ENCODE results near the gene RARB. TPM values are rescaled to one million over a fixed set of nuclear protein-coding genes. Genes with fewer than 3 reads are reported as not detected.

The RARB gene
- total RNA-seq, 1 experiment from 2014 or later = 2.0 TPM

GRCh38 chr3:25580534-25580933, 152.5 kb downstream of the RARB start:
- Histone ChIP-seq H3K4me3 (ENCODE audit: insufficient read depth, low read depth, low read length) (no peak overlapping the region), H3K27me3 (ENCODE audit: control insufficient read depth, insufficient read depth, low read length) (no peaks in the 10 kb centered on the region), H3K36me3 (replicated peaks; ENCODE audit: control insufficient read depth, insufficient read depth, low read length) (no peaks in the 10 kb centered on the region)
- no peak for DNase-seq

- Histone ChIP-seq H3K36me3 (replicated peaks; ENCODE audit: control insufficient read depth, insufficient read depth, low read length) (no peaks in the 10 kb centered on the region), H3K4me3 (ENCODE audit: insufficient read depth, low read depth, low read length) (no peak overlapping the region), H3K27me3 (ENCODE audit: control insufficient read depth, insufficient read depth, low read length) (no peaks in the 10 kb centered on the region)
- no peak for DNase-seq
Measured at GRCh38 chr3:25581335-25581734, 153.3 kb downstream of the RARB start.

- Histone ChIP-seq H3K4me3 (ENCODE audit: insufficient read depth, low read depth, low read length) (no peak overlapping the region), H3K36me3 (replicated peaks; ENCODE audit: control insufficient read depth, insufficient read depth, low read length) (no peaks in the 10 kb centered on the region), H3K27me3 (ENCODE audit: control insufficient read depth, insufficient read depth, low read length) (no peaks in the 10 kb centered on the region)
- DNase-seq = no peak
Measured at GRCh38 chr3:25581823-25582222, 153.8 kb downstream of the RARB start.

- no peak for DNase-seq
- no peaks in the 10 kb centered on the region for H3K36me3 ChIP-seq (replicated peaks; ENCODE audit: control insufficient read depth, insufficient read depth, low read length)
- H3K27me3 ChIP-seq (ENCODE audit: control insufficient read depth, insufficient read depth, low read length) = no peaks in the 10 kb centered on the region
- H3K4me3 ChIP-seq (ENCODE audit: insufficient read depth, low read depth, low read length) = no peak overlapping the region
Measured at GRCh38 chr3:25582242-25582641, 154.2 kb downstream of the RARB start.

- Histone ChIP-seq H3K36me3 (replicated peaks; ENCODE audit: control insufficient read depth, insufficient read depth, low read length) (no peaks in the 10 kb centered on the region), H3K27me3 (ENCODE audit: control insufficient read depth, insufficient read depth, low read length) (no peaks in the 10 kb centered on the region), H3K4me3 (ENCODE audit: insufficient read depth, low read depth, low read length) (no peak overlapping the region)
- no peak for DNase-seq
Measured at GRCh38 chr3:25583343-25583742, 155.3 kb downstream of the RARB start.

GRCh38 chr3:25584011-25584789, 156.1 kb downstream of the RARB start:
- no peaks in the 10 kb centered on the region for H3K36me3 ChIP-seq (replicated peaks; ENCODE audit: control insufficient read depth, insufficient read depth, low read length)
- no peak for DNase-seq
- no peak overlapping the region for H3K4me3 ChIP-seq (ENCODE audit: insufficient read depth, low read depth, low read length)
- no peaks in the 10 kb centered on the region for H3K27me3 ChIP-seq (ENCODE audit: control insufficient read depth, insufficient read depth, low read length)

- H3K4me3 ChIP-seq (ENCODE audit: insufficient read depth, low read depth, low read length) = no peak overlapping the region
- H3K27me3 ChIP-seq (ENCODE audit: control insufficient read depth, insufficient read depth, low read length) = no peaks in the 10 kb centered on the region
- no peak for DNase-seq
Measured at GRCh38 chr3:25585361-25586166, 157.5 kb downstream of the RARB start.

GRCh38 chr3:25586167-25586505, 158.1 kb downstream of the RARB start:
- no peak overlapping the region for H3K4me3 ChIP-seq (ENCODE audit: insufficient read depth, low read depth, low read length)
- DNase-seq = no peak
- H3K36me3 ChIP-seq (replicated peaks; ENCODE audit: control insufficient read depth, insufficient read depth, low read length) = no peaks in the 10 kb centered on the region
- no peaks in the 10 kb centered on the region for H3K27me3 ChIP-seq (ENCODE audit: control insufficient read depth, insufficient read depth, low read length)

More at GRCh38 chr3:25585361-25586166, 157.5 kb downstream of the RARB start:
- H3K36me3 ChIP-seq (replicated peaks; ENCODE audit: control insufficient read depth, insufficient read depth, low read length) = no peaks in the 10 kb centered on the region

- H3K27me3 ChIP-seq (ENCODE audit: control insufficient read depth, insufficient read depth, low read length) = no peaks in the 10 kb centered on the region
- DNase-seq = no peak
- no peak overlapping the region for H3K4me3 ChIP-seq (ENCODE audit: insufficient read depth, low read depth, low read length)
- no peaks in the 10 kb centered on the region for H3K36me3 ChIP-seq (replicated peaks; ENCODE audit: control insufficient read depth, insufficient read depth, low read length)
Measured at GRCh38 chr3:25586553-25586952, 158.5 kb downstream of the RARB start.

- no peak for DNase-seq
- Histone ChIP-seq H3K27me3 (ENCODE audit: control insufficient read depth, insufficient read depth, low read length) (no peaks in the 10 kb centered on the region), H3K4me3 (ENCODE audit: insufficient read depth, low read depth, low read length) (no peak overlapping the region), H3K36me3 (replicated peaks; ENCODE audit: control insufficient read depth, insufficient read depth, low read length) (no peaks in the 10 kb centered on the region)
Measured at GRCh38 chr3:25587094-25587493, 159.0 kb downstream of the RARB start.

GRCh38 chr3:25587526-25587925, 159.5 kb downstream of the RARB start:
- H3K4me3 ChIP-seq (ENCODE audit: insufficient read depth, low read depth, low read length) = no peak overlapping the region
- DNase-seq = no peak
- H3K36me3 ChIP-seq (replicated peaks; ENCODE audit: control insufficient read depth, insufficient read depth, low read length) = no peaks in the 10 kb centered on the region
- H3K27me3 ChIP-seq (ENCODE audit: control insufficient read depth, insufficient read depth, low read length) = no peaks in the 10 kb centered on the region

GRCh38 chr3:25587975-25588374, 159.9 kb downstream of the RARB start:
- H3K4me3 ChIP-seq (ENCODE audit: insufficient read depth, low read depth, low read length) = no peak overlapping the region
- H3K27me3 ChIP-seq (ENCODE audit: control insufficient read depth, insufficient read depth, low read length) = no peaks in the 10 kb centered on the region
- no peaks in the 10 kb centered on the region for H3K36me3 ChIP-seq (replicated peaks; ENCODE audit: control insufficient read depth, insufficient read depth, low read length)
- no peak for DNase-seq

GRCh38 chr3:25588441-25589103, 160.5 kb downstream of the RARB start:
- no peaks in the 10 kb centered on the region for H3K36me3 ChIP-seq (replicated peaks; ENCODE audit: control insufficient read depth, insufficient read depth, low read length)
- no peak for DNase-seq

GRCh38 chr3:25589104-25589782, 161.2 kb downstream of the RARB start:
- no peaks in the 10 kb centered on the region for H3K36me3 ChIP-seq (replicated peaks; ENCODE audit: control insufficient read depth, insufficient read depth, low read length)
- no peaks in the 10 kb centered on the region for H3K27me3 ChIP-seq (ENCODE audit: control insufficient read depth, insufficient read depth, low read length)
- DNase-seq = no peak

More at GRCh38 chr3:25588441-25589103, 160.5 kb downstream of the RARB start:
- H3K4me3 ChIP-seq (ENCODE audit: insufficient read depth, low read depth, low read length) = no peak overlapping the region
- no peaks in the 10 kb centered on the region for H3K27me3 ChIP-seq (ENCODE audit: control insufficient read depth, insufficient read depth, low read length)

More at GRCh38 chr3:25589104-25589782, 161.2 kb downstream of the RARB start:
- no peak overlapping the region for H3K4me3 ChIP-seq (ENCODE audit: insufficient read depth, low read depth, low read length)

Measured in H7 (cell line).